Sigmoid colon (tissue), 4 donors: ENCODE data around the gene PLXNA4.

Experiments used
- POLR2AphosphoS5 ChIP-seq, 4 donors: sonication (generic); formaldehyde crosslinking; IDR thresholded peaks; one replicate each; pipeline ENCODE4 v1.6.1; 2017; ENCODE audit warnings: antibody characterized with exemption in 4 of 4
- TF ChIP-seq, protein P1 (sequence below), 4 experiments: fragments of 450-650 bp in 3 of 4; fragments of 200-600 bp in 1 of 4; IDR thresholded peaks; one replicate each; pipeline ENCODE4 v1.5.1; 2016 to 2019; ENCODE audit warnings: antibody characterized with exemption in 4 of 4, mild to moderate bottlenecking in 3 of 4, moderate library complexity in 2 of 4

DNA sequence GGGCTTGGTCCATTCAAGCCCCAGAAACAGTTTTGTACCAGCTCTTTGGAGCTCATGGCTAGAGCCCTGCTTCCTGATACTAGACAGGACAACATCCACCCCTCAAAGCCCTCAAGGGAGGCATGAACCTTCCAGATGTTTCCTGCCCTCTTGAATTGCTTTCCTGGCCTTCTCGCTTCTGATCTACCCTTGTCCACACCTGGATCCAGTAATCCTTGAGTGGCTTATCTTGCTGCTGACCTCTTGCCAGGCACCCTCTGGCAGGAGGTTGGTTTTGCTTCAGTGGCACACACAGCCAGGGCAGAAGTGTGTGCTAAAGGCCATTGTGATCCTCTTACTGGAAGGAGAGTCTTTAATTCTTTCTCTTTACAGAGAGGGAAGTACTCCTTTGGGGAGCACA is 495.8 kb downstream of the PLXNA4 start:
- TF ChIP-seq, protein P1, sequence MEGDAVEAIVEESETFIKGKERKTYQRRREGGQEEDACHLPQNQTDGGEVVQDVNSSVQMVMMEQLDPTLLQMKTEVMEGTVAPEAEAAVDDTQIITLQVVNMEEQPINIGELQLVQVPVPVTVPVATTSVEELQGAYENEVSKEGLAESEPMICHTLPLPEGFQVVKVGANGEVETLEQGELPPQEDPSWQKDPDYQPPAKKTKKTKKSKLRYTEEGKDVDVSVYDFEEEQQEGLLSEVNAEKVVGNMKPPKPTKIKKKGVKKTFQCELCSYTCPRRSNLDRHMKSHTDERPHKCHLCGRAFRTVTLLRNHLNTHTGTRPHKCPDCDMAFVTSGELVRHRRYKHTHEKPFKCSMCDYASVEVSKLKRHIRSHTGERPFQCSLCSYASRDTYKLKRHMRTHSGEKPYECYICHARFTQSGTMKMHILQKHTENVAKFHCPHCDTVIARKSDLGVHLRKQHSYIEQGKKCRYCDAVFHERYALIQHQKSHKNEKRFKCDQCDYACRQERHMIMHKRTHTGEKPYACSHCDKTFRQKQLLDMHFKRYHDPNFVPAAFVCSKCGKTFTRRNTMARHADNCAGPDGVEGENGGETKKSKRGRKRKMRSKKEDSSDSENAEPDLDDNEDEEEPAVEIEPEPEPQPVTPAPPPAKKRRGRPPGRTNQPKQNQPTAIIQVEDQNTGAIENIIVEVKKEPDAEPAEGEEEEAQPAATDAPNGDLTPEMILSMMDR (IDR thresholded peaks at IDR 0.05): no peak
- no peak for TF ChIP-seq POLR2AphosphoS5 (IDR thresholded peaks at IDR 0.05)
